Tibial artery (tissue), 4 donors: ENCODE results near the gene CDH4.

Experiments
- DNase-seq, 2 donors: peaks; one replicate each; pipeline ENCODE4 v3.0.0-alpha.2; 2019
- H3K27ac ChIP-seq, 2 donors: fragments of 200-600 bp; sonication (generic) in 1 of 2; 1 replicate in 1 of 2; 2 replicates in 1 of 2; pipeline ENCODE4 v1.5.1; 2018 to 2019; ENCODE audit warnings: mild to moderate bottlenecking in 1 of 2
- H3K27me3 ChIP-seq, 2 donors: fragments of 200-600 bp; sonication (generic) in 1 of 2; one replicate each; pipeline versions ENCODE4 v1.5.1 to v1.6.0; 2016 to 2019
- H3K36me3 ChIP-seq, 3 donors: fragments of 200-600 bp; sonication (generic) in 2 of 3; one replicate each; pipeline ENCODE4 v1.5.1; 2016 to 2019; ENCODE audit warnings: mild to moderate bottlenecking in 2 of 3
- H3K4me1 ChIP-seq, 4 donors: fragments of 200-600 bp; sonication (generic) in 2 of 4; 1 replicate in 3 of 4; 2 replicates in 1 of 4; pipeline ENCODE4 v1.5.1; 2016 to 2019
- H3K4me3 ChIP-seq, 2 donors: fragments of 200-600 bp; sonication (generic) in 1 of 2; 1 replicate in 1 of 2; 2 replicates in 1 of 2; pipeline ENCODE4 v1.5.1; 2018 to 2019; ENCODE audit warnings: mild to moderate bottlenecking in 2 of 2
- H3K9me3 ChIP-seq, 3 donors: fragments of 200-600 bp; sonication (generic) in 1 of 3; one replicate each; pipeline ENCODE4 v1.5.1; 2016 to 2019
- CTCF ChIP-seq, 2 experiments: fragments of 200-600 bp in 1 of 2; fragments of 450-650 bp in 1 of 2; IDR thresholded peaks; one replicate each; pipeline ENCODE4 v1.5.1; 2017 to 2019; ENCODE audit warnings: antibody characterized with exemption in 2 of 2, mild to moderate bottlenecking in 1 of 2, moderate library complexity in 1 of 2
- intact Hi-C: fragments of 100-400 bp; cut with DNase I; formaldehyde crosslinking; loops from one replicate; pipeline ENCODE4 v1.15.0; 2023; ENCODE audit warnings: low total_unique reads

CDH4 gene

GRCh38 chr20:61855286-61855685 lies 603.2 kb downstream of the CDH4 start:
- TF ChIP-seq CTCF (IDR thresholded peaks at IDR 0.05) = no peak
- no peak for DNase-seq
- Histone ChIP-seq H3K9me3 (peaks cover 0 to 4% (median 0%) of the 10 kb centered on the region in 3 donors), H3K36me3 (no peaks in the 10 kb centered on the region), H3K4me1 (no peaks in the 10 kb centered on the region), H3K27me3 (peaks cover 0 to 40% of the 10 kb centered on the region in 2 donors), H3K27ac (no peak overlapping the region), H3K4me3 (no peak overlapping the region)
- intact Hi-C loops = no loop called here

DNA sequence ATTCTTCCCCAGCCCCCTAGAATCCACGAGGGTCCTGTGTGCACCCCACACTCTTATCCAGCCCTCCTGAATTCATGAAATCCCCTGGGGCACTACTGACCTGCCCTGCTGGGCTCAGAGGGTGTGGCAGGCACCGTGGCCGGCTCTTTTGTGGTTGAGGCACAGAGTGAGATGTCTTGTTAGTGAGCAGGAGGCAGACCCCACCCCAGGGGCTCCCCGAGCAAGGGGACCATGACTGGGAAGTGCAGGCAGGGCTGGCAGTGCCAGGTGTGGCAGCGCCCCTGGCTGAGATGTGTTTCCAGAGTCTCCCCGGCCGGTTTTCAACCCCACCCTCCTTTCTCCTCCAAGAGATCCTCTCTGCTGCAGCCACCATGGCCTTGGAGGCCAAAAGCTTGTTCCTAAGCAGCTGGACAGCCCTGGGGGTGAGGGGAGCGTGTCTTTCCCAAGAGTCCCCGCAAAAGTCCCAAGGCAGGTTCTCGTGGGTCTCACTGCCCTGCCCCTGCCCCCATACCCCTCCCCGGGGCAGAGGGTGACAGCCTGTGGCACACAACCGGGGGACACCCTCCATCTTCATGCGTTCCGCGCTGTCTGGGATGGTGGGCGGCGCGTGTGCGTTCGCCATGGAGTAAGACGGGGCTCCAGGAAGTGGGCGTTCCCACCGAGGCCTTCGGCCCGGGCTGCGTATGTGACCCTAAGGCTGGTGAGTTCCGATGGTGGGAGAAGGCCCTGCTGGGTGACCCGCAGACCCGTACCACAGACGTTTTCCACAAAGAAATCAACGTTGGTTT lies 604.8 kb downstream of the CDH4 start:
- no peak overlapping the region for H3K4me3 ChIP-seq
- no peak overlapping the region for H3K27ac ChIP-seq
- no peaks in the 10 kb centered on the region for H3K4me1 ChIP-seq
- peaks cover 0 to 34% of the 10 kb centered on the region in 2 donors for H3K27me3 ChIP-seq
- no peak for DNase-seq
- intact Hi-C loops = no loop called here
- no peak for TF ChIP-seq CTCF (IDR thresholded peaks at IDR 0.05)
- H3K36me3 ChIP-seq = no peaks in the 10 kb centered on the region
- peaks cover 0 to 4% (median 0%) of the 10 kb centered on the region in 3 donors for H3K9me3 ChIP-seq

DNA sequence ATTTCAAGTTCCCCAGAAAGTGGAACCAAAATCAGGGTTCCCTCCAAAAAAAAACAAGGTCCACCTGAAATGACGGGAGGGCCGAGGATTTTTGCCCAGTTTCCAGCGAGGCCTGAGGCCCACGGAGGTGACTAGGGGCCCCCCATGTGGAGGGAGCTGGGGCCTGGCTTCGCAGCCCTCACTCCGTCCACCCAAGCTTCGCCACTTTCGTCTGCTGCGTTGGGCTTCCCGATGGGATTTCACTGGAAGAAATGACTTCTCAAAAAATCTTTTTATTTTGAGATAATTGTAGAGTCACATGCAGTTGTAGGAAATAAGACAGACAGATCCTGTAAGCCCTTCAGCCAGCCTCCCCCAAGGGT lies 605.3 kb downstream of the CDH4 start:
- Histone ChIP-seq H3K9me3 (peaks cover 0 to 4% (median 0%) of the 10 kb centered on the region in 3 donors), H3K27me3 (peaks cover 0 to 34% of the 10 kb centered on the region in 2 donors), H3K4me3 (no peak overlapping the region), H3K36me3 (no peaks in the 10 kb centered on the region), H3K27ac (no peak overlapping the region), H3K4me1 (no peaks in the 10 kb centered on the region)
- TF ChIP-seq CTCF (IDR thresholded peaks at IDR 0.05) = no peak
- intact Hi-C loops = no loop called here
- DNase-seq = no peak

- H3K36me3 ChIP-seq = no peaks in the 10 kb centered on the region
- H3K4me1 ChIP-seq = no peaks in the 10 kb centered on the region
- intact Hi-C loops = no loop called here
- peaks cover 0 to 4% (median 0%) of the 10 kb centered on the region in 3 donors for H3K9me3 ChIP-seq
- no peak for DNase-seq
- no peak overlapping the region for H3K27ac ChIP-seq
- H3K4me3 ChIP-seq = no peak overlapping the region
- H3K27me3 ChIP-seq = peaks cover 0 to 30% of the 10 kb centered on the region in 2 donors
- no peak for TF ChIP-seq CTCF (IDR thresholded peaks at IDR 0.05)
Measured at GRCh38 chr20:61857884-61858283, 605.8 kb downstream of the CDH4 start.

GRCh38 chr20:61859767-61860166 lies 607.7 kb downstream of the CDH4 start:
- H3K9me3 ChIP-seq = peaks cover 0 to 4% (median 0%) of the 10 kb centered on the region in 3 donors

More at GRCh38 chr20:61859767-61860166, 607.7 kb downstream of the CDH4 start:
- no peaks in the 10 kb centered on the region for H3K4me1 ChIP-seq
- peaks cover 0 to 35% of the 10 kb centered on the region in 2 donors for H3K27me3 ChIP-seq
- no peak overlapping the region for H3K27ac ChIP-seq
- TF ChIP-seq CTCF (IDR thresholded peaks at IDR 0.05) = no peak
- intact Hi-C loops = no loop called here
- H3K36me3 ChIP-seq = no peaks in the 10 kb centered on the region
- no peak for DNase-seq
- no peak overlapping the region for H3K4me3 ChIP-seq
